IPS DF 4.7 (cell line): Measurements from ENCODE around the gene ENPEP.
A peak's percentile ranks its signal among the peaks of the same experiment; 100 is the strongest.
"Not testable (repeated sequence)": the region's sequence is repeated elsewhere in the genome, so short reads cannot be mapped to it uniquely, and the experiment has no call there.

Experiments
- DNase-seq: peaks from one replicate; pipeline ENCODE4 v3.0.0-alpha.2; 2013; ENCODE audit warnings: low spot score; ENCODE audit errors: extremely low read depth

Gene ENPEP

GRCh38 chr4:110475881-110476818, at the start of gene ENPEP:
ENPEP (plus strand) TSS chr4:110476155; CDS start chr4:110476415, 260 bp downstream.
- no peak for DNase-seq

GRCh38 chr4:110431805-110432204, 44.1 kb upstream of the ENPEP start:
- DNase-seq = not testable (repeated sequence)

GRCh38 chr4:110437292-110437691, 38.7 kb upstream of the ENPEP start:
- DNase-seq = not testable (repeated sequence)

GRCh38 chr4:110439209-110439608, 36.7 kb upstream of the ENPEP start:
- DNase-seq = not testable (repeated sequence)

- DNase-seq = no peak
These were observed 33.6 kb upstream of the ENPEP start for GRCh38 chr4:110442309-110442708.

GRCh38 chr4:110442788-110443187, 33.2 kb upstream of the ENPEP start:
- no peak for DNase-seq

- DNase-seq = no peak
These were observed 26.0 kb upstream of the ENPEP start for GRCh38 chr4:110449947-110450346.

GRCh38 chr4:110452546-110452945, 23.4 kb upstream of the ENPEP start:
- no peak for DNase-seq

- no peak for DNase-seq
These were observed 21.5 kb upstream of the ENPEP start for GRCh38 chr4:110454441-110454840.

GRCh38 chr4:110458494-110459266, 17.3 kb upstream of the ENPEP start:
- DNase-seq = no peak

GRCh38 chr4:110460074-110460746, 15.7 kb upstream of the ENPEP start:
- no peak for DNase-seq

GRCh38 chr4:110467400-110467799, 8.6 kb upstream of the ENPEP start:
- DNase-seq = no peak

GRCh38 chr4:110472583-110473329, 3.2 kb upstream of the ENPEP start:
- DNase-seq = peak; percentile 87

- DNase-seq = no peak
These were observed 1.5 kb upstream of the ENPEP start for GRCh38 chr4:110474481-110474880.

GRCh38 chr4:110475080-110475479, 875 bp upstream of the ENPEP start:
- DNase-seq = not testable (repeated sequence)

- DNase-seq = no peak
These were observed 1.9 kb downstream of the ENPEP start for GRCh38 chr4:110477836-110478235.

- DNase-seq = no peak
These were observed 4.1 kb downstream of the ENPEP start for GRCh38 chr4:110480031-110480549.

GRCh38 chr4:110480746-110481271, 4.9 kb downstream of the ENPEP start:
- no peak for DNase-seq

- DNase-seq = no peak
These were observed 7.6 kb downstream of the ENPEP start for GRCh38 chr4:110483516-110483915.

GRCh38 chr4:110484029-110484428, 8.1 kb downstream of the ENPEP start:
- no peak for DNase-seq
